IPS-18a (cell line): ENCODE data around the gene MIDN.
A peak's percentile ranks its signal among the peaks of the same experiment; 100 is the strongest.

ENCODE experiments used
- H3K27ac ChIP-seq: one replicate; pipeline ENCODE4 v1.5.1; 2013; ENCODE audit warnings: low read length
- H3K27me3 ChIP-seq: one replicate; pipeline ENCODE4 v1.6.1; 2013; ENCODE audit warnings: mild to moderate bottlenecking, low read length; ENCODE audit not compliant: control insufficient read depth, insufficient read depth
- H3K36me3 ChIP-seq: one replicate; pipeline ENCODE4 v1.6.1; 2013; ENCODE audit warnings: low read depth, low read length; ENCODE audit not compliant: control insufficient read depth
- H3K4me1 ChIP-seq: one replicate; pipeline ENCODE4 v1.6.1; 2013; ENCODE audit warnings: low read depth, low read length; ENCODE audit not compliant: control insufficient read depth
- H3K4me3 ChIP-seq: one replicate; pipeline ENCODE4 v1.5.1; 2013; ENCODE audit warnings: low read length
- H3K9ac ChIP-seq: one replicate; pipeline ENCODE4 v1.6.1; 2013; ENCODE audit warnings: mild to moderate bottlenecking, low read length, moderate library complexity
- H3K9me3 ChIP-seq: one replicate; pipeline ENCODE4 v1.6.1; 2013; ENCODE audit warnings: low read depth, low read length; ENCODE audit not compliant: control insufficient read depth

The MIDN gene

GRCh38 chr19:1274081-1274851, 25.9 kb downstream of the MIDN start:
- H3K27ac ChIP-seq, result peak overlapping the region; percentile 47
- peaks cover 11% of the 10 kb centered on the region for H3K4me1 ChIP-seq
- peak overlapping the region; percentile 83 for H3K9ac ChIP-seq
- H3K36me3 ChIP-seq, result peaks cover 52% of the 10 kb centered on the region
- peak overlapping the region; percentile 76 for H3K4me3 ChIP-seq
- H3K27me3 ChIP-seq, result no peaks in the 10 kb centered on the region
- H3K9me3 ChIP-seq, result no peaks in the 10 kb centered on the region

GRCh38 chr19:1274852-1275259, 26.5 kb downstream of the MIDN start:
- Histone ChIP-seq H3K36me3 (peaks cover 52% of the 10 kb centered on the region), H3K4me3 (peak overlapping the region; percentile 76), H3K4me1 (peaks cover 11% of the 10 kb centered on the region), H3K9me3 (no peaks in the 10 kb centered on the region), H3K27me3 (no peaks in the 10 kb centered on the region), H3K27ac (peak overlapping the region; percentile 47), H3K9ac (peak overlapping the region; percentile 83)

- H3K27me3 ChIP-seq, result no peaks in the 10 kb centered on the region
- no peaks in the 10 kb centered on the region for H3K9me3 ChIP-seq
- peak within 1 kb of the TSS; percentile 76 for H3K4me3 ChIP-seq
- peaks cover 6% of the 10 kb centered on the region for H3K4me1 ChIP-seq
- H3K27ac ChIP-seq, result peak within 1 kb of the TSS; percentile 70
- peak within 1 kb of the TSS; percentile 83 for H3K9ac ChIP-seq
- H3K36me3 ChIP-seq, result peaks cover 50% of the 10 kb centered on the region
Measured at GRCh38 chr19:1275260-1275975, 27.0 kb downstream of the MIDN start, which contains the start of gene FAM174C. FAM174C (plus strand) TSS chr19:1275530; CDS start chr19:1275550, 20 bp downstream.

GRCh38 chr19:1275976-1276627, 27.7 kb downstream of the MIDN start:
- H3K36me3 ChIP-seq, result peaks cover 43% of the 10 kb centered on the region

GRCh38 chr19:1276628-1277022, 28.2 kb downstream of the MIDN start:
- Histone ChIP-seq H3K27ac (no peak overlapping the region), H3K4me3 (peak overlapping the region; percentile 76), H3K27me3 (no peaks in the 10 kb centered on the region), H3K4me1 (peaks cover 5% of the 10 kb centered on the region), H3K9ac (peak overlapping the region; percentile 83), H3K9me3 (no peaks in the 10 kb centered on the region), H3K36me3 (peaks cover 38% of the 10 kb centered on the region)

More at GRCh38 chr19:1275976-1276627, 27.7 kb downstream of the MIDN start:
- Histone ChIP-seq H3K27me3 (no peaks in the 10 kb centered on the region), H3K4me1 (peaks cover 5% of the 10 kb centered on the region), H3K4me3 (peak overlapping the region; percentile 76), H3K9ac (peak overlapping the region; percentile 83), H3K27ac (peak overlapping the region; percentile 70), H3K9me3 (no peaks in the 10 kb centered on the region)

GRCh38 chr19:1277061-1277460, 28.7 kb downstream of the MIDN start:
- H3K36me3 ChIP-seq, result peaks cover 34% of the 10 kb centered on the region
- H3K9ac ChIP-seq, result no peak overlapping the region
- H3K4me3 ChIP-seq, result no peak overlapping the region
- H3K27ac ChIP-seq, result no peak overlapping the region
- H3K27me3 ChIP-seq, result no peaks in the 10 kb centered on the region
- peaks cover 5% of the 10 kb centered on the region for H3K4me1 ChIP-seq
- H3K9me3 ChIP-seq, result no peaks in the 10 kb centered on the region

GRCh38 chr19:1278074-1278473, 29.7 kb downstream of the MIDN start:
- H3K36me3 ChIP-seq, result peaks cover 24% of the 10 kb centered on the region
- H3K4me3 ChIP-seq, result no peak overlapping the region
- H3K27me3 ChIP-seq, result peaks cover under 1% of the 10 kb centered on the region
- no peak overlapping the region for H3K9ac ChIP-seq
- H3K9me3 ChIP-seq, result no peaks in the 10 kb centered on the region
- H3K4me1 ChIP-seq, result peaks cover 5% of the 10 kb centered on the region
- no peak overlapping the region for H3K27ac ChIP-seq

- H3K9ac ChIP-seq, result no peak overlapping the region
- no peak overlapping the region for H3K4me3 ChIP-seq
- H3K4me1 ChIP-seq, result peaks cover 1% of the 10 kb centered on the region
- H3K27ac ChIP-seq, result no peak overlapping the region
- peaks cover 15% of the 10 kb centered on the region for H3K36me3 ChIP-seq
- H3K9me3 ChIP-seq, result no peaks in the 10 kb centered on the region
- peaks cover 8% of the 10 kb centered on the region for H3K27me3 ChIP-seq
Measured at GRCh38 chr19:1278713-1279660, 30.6 kb downstream of the MIDN start.

GRCh38 chr19:1279782-1280341, 31.5 kb downstream of the MIDN start:
- no peaks in the 10 kb centered on the region for H3K9me3 ChIP-seq
- H3K4me3 ChIP-seq, result no peak overlapping the region
- H3K27ac ChIP-seq, result no peak overlapping the region
- no peaks in the 10 kb centered on the region for H3K4me1 ChIP-seq
- H3K27me3 ChIP-seq, result peaks cover 17% of the 10 kb centered on the region
- peaks cover 6% of the 10 kb centered on the region for H3K36me3 ChIP-seq
- no peak overlapping the region for H3K9ac ChIP-seq

GRCh38 chr19:1280636-1281568, 32.5 kb downstream of the MIDN start:
- Histone ChIP-seq H3K9me3 (no peaks in the 10 kb centered on the region), H3K27ac (no peak overlapping the region), H3K9ac (no peak overlapping the region), H3K27me3 (peaks cover 23% of the 10 kb centered on the region), H3K4me3 (no peak overlapping the region), H3K4me1 (peaks cover 4% of the 10 kb centered on the region), H3K36me3 (peaks cover 6% of the 10 kb centered on the region)
